ENCODE data around the gene WSB1.
"Not testable (repeated sequence)": the region's sequence is repeated elsewhere in the genome, so short reads cannot be mapped to it uniquely, and the experiment has no call there.

Gene WSB1, protein sequence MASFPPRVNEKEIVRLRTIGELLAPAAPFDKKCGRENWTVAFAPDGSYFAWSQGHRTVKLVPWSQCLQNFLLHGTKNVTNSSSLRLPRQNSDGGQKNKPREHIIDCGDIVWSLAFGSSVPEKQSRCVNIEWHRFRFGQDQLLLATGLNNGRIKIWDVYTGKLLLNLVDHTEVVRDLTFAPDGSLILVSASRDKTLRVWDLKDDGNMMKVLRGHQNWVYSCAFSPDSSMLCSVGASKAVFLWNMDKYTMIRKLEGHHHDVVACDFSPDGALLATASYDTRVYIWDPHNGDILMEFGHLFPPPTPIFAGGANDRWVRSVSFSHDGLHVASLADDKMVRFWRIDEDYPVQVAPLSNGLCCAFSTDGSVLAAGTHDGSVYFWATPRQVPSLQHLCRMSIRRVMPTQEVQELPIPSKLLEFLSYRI

DNA sequence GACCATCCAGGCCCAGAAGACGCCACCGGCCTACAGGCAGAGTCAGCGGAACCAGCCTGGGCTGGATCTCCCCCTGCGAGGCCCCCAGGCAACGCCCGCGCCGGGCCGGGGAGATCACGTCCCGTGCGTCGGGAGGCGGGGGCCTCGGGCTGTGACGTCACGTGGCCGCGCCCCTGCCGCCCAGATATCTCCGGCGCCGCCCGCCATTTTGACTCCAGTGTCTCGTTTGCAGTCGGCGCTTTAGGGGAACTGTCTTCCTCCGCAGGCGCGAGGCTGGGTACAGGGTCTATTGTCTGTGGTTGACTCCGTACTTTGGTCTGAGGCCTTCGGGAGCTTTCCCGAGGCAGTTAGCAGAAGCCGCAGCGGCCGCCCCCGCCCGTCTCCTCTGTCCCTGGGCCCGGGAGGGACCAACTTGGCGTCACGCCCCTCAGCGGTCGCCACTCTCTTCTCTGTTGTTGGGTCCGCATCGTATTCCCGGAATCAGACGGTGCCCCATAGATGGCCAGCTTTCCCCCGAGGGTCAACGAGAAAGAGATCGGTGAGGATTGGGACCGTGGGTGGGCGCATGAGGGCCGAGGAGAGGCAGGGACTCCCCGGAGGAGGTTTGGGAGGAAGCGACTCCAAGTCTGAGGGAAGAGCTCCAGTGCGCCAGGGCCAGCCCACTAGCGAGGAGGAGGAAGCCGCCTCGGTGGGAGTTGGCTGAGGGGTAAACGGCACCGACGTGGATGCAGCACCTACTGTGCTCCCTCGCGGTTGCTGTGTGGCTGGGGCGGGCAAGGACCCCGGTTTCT is at the start of gene WSB1:
Gene WSB1 (plus strand): TSS at position 217 of the 791 bp plus-strand sequence. CDS start 282 bp downstream, at position 499.
- DNase-seq (ENCODE audit: low read depth): peak; percentile 68

DNA sequence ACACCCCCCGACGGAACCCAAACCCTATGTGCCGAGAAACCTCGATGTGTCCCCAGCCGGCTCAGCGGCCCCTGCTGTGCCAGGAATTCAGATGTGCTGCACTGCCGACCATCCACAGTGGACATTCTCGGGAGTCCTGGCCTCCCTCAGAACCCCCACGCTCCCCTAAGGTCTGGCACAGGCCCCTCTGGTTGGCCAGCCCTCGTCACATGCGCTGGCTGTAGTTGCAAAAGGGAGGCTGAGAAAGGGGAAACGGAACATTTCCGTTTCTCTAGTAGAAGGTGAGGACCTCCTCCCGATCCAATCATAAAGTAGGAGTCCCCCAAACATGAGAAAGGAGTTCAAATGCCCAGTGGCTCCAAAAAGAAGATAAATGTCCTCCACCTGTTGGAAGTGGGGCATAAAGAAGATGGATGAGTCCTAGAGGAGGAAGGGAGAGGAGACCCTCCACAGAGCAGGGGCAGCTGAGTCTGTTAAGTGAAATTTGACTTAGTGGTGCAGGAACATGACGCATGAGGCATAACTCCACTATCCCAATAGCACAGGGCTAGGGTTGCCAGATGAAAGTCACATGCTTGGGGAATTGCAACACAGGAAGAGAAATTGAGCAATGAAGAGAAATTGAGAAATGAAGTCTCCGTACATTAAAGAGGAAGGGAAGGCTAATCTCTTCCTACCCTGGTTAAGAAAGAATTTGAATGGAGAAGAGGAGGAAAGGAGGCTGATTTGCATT is 49.3 kb upstream of the WSB1 start:
- DNase-seq (ENCODE audit: low read depth): no peak

DNA sequence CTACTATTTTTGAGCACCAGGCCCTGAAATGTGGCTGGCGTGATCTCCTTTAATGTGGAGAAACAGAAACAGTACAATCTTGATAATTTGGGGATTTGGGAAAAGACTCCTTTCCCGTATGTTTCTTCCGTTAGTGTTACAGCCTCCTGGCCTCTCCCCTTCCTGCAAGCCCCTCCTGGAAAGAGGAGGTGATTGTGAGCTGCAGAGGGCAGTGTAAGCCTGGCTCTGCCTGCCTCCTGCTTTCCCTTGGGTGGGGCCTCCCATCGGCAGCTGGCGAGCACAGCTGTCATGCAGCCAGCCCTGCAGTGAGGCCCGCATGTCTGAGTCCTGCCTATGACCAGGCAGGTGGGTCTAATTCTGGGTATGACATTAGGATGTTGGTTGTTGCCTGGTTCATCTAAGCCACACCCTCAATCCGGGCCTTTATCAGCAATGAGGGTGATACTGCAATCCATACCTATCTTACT is 48.7 kb upstream of the WSB1 start:
- DNase-seq (ENCODE audit: low read depth): peak; percentile 47

DNA sequence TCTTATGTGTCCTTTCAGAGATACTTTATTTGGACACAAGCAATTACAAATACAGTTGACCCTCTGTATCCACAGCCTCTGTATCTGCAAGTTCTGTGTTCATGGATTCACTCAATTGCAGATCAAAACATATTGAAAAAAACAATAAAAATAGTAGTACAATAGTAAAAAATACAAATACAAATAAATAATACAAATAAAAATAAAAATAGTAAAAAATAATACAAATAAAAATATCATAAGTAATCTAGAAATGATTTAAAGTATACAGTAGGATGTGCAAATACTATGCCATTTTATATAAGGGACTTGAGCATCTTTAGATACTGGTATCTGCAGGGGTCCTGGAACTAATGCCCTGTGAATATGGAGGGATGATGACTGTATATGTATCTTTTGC is 47.4 kb upstream of the WSB1 start:
- no peak for DNase-seq (ENCODE audit: low read depth)

DNA sequence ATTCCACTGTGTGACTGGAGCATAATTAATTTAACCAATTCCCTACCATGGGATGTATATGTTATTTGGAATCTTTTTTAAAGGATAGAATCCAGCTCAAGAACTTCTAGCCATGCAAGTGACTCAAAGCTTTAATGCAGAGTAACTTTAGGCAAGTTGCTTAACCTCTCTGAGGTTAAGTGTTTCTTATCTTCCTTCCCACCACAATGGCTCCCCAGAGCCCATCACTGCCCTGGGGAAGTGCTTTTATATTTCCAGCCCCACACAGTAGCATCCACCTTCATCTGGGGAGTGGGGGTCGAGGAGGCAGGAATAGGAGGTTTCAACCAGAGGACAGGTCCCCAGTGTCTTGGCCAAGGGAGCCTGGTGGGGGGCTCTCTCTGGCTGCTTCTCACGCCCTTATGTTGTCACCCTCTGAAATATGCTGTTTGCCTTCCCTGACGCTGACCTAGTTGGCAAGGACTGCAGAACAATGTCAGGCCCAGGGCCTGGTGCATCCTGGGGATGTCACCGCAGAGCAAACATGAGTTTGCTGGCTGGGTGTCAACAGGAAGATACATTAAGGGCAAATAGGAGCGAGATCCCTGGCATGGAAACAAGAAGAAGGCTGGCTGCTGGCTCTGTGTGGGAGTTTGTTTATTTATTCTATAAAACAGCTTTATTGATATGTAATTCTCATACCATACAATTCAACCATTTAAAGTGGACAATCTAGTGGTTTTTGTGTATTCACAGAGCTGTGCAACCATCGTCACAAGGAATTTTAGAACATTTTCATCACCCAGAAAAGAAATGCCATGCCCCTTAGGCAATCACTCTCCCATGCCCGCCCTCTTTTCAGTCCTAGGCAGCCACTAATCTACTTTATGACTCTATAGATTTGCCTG is 46.6 kb upstream of the WSB1 start:
- DNase-seq (ENCODE audit: low read depth): no peak

DNA sequence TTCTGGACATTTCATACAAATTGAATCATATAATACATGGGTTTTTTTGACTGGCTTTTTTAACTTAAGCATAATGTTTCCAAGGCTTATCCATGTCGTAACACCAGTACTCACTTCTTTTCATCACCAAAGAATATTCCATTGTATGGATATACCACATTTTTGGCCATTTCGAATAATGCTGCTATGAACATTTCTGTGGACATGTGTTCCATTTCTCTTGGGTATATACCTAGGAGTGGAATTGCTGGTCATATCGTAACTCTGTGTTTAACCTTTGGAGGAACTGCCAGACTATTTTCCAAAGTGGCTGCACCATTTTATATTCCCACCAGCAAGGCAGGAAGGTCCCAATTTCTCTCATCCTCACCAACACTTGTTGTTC is 46.0 kb upstream of the WSB1 start:
- no peak for DNase-seq (ENCODE audit: low read depth)

DNA sequence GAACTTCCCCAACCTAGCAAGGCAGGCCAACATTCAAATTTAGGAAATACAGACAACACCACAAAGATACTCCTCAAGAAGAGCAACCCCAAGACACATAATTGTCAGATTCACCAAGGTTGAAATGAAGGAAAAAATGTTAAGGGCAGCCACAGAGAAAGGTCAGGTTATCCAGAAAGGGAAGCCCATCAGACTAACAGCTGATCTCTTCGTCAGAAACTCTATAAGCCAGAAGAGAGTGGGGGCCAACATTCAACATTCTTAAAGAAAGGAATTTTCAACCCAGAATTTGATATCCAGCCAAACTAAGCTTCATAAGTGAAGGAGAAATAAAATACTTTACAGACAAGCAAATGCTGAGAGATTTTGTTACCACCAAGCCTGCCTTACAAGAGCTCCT is 43.1 kb upstream of the WSB1 start:
- DNase-seq (ENCODE audit: low read depth): not testable (repeated sequence)

DNA sequence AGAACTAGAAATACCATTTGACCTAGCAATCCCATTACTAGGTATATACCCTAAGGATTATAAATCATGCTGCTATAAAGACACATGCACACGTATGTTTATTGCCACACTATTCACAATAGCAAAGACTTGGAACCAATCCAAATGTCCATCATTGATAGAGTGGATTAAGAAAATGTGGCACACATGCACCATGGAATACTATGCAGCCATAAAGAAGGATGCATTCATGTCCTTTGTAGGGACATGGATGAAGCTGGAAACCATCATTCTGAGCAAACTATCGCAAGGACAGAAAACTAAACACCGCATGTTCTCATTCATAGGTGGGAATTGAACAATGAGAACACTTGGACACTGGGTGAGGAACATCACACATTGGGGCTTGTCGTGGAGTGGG is 39.1 kb upstream of the WSB1 start:
- not testable (repeated sequence) for DNase-seq (ENCODE audit: low read depth)

DNA sequence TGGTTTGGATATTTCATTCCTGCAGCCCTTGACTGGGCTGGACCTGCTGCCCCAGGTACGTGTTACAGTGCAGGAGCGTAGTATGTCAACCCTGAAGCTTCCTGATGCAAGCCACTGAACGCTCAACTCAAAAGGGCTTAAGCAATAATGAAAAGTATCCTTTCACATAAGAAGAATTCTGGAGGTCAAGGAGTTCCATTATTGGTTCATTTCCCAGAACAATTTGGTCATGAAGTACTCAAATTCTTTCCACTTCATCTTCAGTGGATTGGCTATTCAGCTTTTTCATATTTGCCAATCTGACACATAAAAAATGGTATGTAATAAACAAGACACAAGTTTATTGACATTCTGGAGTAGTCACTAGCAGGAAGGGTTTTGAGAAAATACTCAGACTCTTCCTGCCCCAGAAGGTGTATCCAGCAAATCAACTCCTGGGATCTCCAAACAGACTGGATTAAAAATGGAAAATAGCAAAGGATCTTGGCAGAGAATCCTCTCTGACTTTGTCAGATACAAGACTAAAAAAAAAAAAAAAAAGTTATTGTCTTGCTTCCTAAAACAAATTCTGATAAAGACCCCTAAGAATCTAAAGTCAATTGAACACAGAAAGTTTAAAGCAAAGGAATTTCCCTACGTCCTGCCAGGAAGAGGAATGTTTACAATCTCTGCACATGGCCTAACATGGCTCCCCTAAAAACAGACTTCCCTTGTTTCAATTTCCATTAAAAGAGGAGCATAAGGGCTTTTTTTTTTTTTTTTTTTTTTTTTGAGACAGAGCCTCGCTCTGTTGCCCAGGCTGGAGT is 37.5 kb upstream of the WSB1 start:
- no peak for DNase-seq (ENCODE audit: low read depth)

DNA sequence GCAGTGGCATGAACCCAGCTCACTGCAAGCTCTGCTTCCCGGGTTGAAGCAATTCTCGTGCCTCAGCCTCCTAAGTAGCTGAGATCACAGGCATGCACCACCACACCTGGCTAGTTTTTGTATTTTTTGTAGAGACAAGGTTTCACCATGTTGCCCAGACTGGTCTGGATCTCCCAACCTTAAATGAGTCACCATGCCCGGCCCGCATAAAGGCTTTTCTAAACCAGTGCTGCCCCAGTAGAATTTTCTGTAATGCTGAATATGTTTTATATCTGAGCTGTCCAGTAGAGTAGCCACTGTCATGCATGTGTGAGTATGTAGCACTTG is 36.9 kb upstream of the WSB1 start:
- DNase-seq (ENCODE audit: low read depth): no peak

DNA sequence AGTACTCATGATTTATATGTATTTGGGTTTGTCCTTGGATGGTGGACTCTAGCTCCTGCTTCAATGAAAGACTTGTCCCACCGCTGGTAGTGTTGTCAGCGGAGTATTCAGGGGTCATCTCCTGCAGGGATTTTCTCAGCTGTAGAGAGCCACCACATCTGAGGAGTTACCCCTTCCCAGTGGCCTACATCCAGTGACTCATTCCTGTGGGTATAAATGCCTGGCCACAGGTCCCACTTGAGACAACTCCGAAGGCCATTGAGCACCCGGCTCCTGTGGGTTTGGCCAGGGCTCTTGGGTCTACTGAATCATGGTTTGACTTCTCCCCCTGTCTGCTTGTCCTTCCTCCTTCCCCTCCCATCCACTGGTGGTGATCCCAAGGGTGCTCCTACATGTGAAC is 34.6 kb upstream of the WSB1 start:
- no peak for DNase-seq (ENCODE audit: low read depth)

DNA sequence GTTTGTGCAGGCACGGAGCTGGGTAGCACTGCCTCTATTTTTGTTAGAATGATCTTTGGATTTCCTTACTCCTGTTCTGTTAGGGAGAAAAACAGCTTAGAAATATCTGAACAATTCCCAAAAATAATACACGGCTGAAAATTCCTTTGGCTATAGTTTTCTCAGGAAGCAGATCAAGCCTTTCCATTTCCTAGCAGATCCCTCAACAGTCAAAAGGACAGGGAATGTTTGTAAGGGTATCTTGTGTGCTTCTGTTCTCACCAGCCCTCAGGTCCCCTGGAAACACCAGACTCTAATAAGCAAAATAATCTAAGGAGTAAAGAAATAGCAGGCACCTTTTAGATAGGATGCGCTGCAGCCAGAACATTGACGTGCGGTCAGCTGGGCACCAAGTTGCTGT is 30.5 kb upstream of the WSB1 start:
- DNase-seq (ENCODE audit: low read depth): no peak

DNA sequence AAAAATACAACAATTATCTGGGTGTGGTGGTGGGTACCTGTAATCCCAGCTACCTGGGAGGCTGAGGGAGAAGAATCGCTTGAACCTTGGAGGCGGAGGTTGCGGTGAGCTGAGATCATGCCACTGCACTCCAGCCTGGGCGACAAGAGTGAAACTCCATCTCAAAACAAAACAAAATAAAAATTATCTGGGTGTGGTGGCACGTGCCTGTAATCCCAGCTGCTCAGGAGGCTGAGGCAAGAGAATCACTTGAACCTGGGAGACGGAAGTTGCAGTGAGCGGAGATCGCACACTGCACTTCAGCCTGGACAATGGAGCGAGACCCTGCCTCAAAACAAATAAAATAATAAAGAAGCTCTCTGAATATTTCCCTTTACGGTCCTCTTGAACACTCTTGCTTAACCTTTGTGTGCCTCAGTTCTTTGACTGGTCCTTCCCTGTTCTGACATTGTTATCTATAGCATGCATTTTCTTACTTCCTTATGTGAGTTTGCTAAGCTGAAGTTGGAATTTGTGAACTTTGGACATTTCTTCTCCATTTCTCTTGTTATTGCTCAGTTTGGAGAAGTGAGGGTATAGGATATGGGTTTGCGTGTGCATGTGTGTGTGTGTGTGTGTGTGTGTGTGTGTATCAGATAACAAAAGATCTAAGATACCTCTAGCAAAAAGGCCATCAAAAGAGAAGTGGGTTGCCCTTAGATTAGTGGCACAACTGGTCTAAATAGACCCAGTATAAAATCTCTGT is 29.7 kb upstream of the WSB1 start:
- peak; percentile 5 for DNase-seq (ENCODE audit: low read depth)

DNA sequence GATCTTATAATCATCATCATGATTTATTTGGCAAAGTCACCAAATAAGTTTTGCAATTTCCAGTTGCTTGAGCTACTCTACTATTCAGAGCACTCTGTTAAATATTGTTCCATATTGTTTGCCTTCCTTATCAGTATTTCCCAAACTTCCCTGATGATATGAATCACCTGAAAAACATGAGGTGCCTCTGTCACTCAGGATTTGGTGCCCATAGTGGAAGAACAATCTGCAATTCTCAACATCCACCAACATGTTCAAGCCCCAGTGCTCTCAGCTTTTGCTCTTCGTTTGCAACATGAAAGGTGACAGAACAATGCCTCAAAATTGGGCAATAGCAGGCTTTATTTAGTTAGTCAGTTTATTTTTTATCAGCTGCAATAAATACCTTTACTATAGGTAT is 28.6 kb upstream of the WSB1 start:
- DNase-seq (ENCODE audit: low read depth): no peak

DNA sequence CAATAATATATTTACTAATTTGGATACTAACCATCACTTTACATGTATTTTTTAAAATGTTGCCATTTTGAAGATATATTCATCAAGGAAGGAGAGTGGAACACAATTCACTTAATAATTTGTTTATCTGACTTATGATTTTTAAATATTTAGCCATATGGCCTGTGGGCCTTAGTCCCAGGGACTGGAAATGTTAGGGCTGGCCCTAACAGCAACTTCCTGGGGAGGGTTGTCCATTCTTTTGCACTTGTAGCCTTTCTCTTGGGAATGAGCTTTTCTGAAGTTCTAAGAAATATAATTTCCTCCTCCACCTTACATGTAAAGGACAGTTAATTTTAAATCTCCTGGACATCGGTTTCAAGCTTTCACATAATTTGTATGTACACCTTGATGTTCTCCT is 27.7 kb upstream of the WSB1 start:
- no peak for DNase-seq (ENCODE audit: low read depth)

DNA sequence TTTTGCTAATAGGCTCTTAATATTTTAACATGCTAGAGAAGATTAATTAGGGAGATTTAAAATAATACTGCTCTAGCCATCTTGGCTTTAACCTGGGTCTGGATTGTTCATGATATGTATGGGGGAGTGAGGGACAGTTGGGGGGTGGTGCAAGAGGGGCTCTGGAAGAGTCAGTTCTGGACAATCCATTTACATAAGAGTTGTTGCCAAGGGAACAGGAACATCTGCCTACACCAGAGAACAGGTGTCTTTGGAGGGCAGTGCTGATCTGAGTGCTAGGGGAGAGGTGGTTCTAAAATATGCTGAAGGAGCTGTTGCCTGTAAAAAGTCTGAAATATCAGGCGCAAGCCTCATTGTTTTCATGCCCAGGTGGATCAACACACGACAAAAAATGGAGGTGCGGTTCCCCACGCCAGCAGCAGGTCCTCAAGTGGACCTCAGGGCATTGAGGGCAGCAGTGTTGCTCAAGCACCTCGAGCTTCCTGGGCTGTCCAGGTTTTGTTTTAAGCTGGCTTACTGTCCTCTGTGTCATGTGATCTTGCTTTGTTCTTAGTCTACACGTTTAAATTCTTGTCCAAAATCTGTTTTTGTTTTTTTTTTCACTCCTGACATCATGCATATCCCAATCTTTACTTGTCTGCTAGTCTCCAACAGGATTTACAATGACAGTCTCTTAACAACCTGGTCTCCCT is 25.4 kb upstream of the WSB1 start:
- DNase-seq (ENCODE audit: low read depth): no peak

DNA sequence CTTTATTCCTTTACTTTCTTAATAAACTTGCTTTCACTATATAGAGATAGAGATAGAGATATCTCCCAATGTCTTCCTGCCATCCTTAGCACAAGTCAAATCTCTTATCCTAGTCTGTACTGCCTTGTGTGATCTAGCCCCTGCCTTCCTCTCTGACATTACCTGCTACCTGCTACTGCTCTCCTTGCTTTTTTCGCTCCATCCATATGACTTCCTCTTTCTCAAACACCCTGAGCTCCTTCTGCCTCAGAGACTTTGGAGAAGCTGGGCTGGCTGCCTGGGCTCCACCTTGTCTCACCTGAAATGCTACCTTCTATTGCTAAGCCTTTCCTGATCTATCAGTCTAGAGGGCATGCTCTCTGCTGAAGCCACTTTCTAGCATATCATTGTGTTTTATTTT is 24.7 kb upstream of the WSB1 start:
- DNase-seq (ENCODE audit: low read depth): no peak

DNA sequence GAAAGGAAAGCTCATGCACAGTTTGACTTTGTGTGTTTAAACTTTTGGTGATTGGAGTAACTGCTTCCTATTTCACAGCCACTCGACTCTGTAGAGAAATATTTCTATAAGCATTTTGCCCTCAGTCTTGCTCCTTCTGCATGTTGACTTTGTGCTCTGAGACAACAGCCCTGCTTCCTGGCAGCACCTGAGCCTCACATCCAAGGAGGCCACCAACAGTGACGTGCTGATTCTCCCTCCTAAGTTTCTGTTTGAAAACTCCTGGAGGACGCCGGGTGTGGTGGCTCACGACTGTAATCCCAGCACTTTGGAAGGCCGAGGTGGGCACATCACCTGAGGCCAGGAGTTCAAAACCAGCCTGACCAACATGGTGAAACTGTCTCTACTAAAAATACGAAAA is 23.9 kb upstream of the WSB1 start:
- no peak for DNase-seq (ENCODE audit: low read depth)

DNA sequence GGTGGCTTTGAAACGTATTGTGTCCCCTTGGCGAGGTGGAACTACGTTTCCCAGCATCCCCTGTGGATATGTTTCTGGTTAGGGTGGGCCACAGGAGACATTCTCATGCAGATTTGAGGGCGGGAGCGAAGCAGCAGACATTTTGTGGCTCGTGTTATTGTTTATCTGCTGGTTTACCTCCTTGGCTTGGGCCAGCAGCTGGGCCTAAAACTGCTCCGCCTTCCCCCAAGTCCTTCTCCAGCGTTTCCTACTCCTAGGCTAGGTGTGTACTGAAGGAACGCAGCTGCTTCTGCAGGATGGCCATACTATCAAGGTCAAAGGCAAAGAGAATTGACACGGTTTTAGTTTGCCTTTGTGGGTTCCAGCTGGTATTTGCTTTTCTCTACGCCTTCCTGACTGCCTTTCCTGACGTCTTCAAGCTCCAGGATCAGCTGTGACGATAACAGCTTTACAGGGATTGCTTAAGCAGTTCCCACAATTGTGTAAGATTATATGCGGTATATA is 17.2 kb upstream of the WSB1 start:
- DNase-seq (ENCODE audit: low read depth): no peak
